ENCODE results near the gene IAPP. TPM values are rescaled to one million over a fixed set of nuclear protein-coding genes. Genes with fewer than 3 reads are reported as not detected.
A peak's percentile ranks its signal among the peaks of the same experiment; 100 is the strongest.
"Not testable (repeated sequence)": the region's sequence is repeated elsewhere in the genome, so short reads cannot be mapped to it uniquely, and the experiment has no call there.

The IAPP gene
- total and polyA plus RNA-seq, 9 of the 15 experiments (the other 6 are each of a cell fraction or from before 2014, with no cell fraction given) = not detected

DNA sequence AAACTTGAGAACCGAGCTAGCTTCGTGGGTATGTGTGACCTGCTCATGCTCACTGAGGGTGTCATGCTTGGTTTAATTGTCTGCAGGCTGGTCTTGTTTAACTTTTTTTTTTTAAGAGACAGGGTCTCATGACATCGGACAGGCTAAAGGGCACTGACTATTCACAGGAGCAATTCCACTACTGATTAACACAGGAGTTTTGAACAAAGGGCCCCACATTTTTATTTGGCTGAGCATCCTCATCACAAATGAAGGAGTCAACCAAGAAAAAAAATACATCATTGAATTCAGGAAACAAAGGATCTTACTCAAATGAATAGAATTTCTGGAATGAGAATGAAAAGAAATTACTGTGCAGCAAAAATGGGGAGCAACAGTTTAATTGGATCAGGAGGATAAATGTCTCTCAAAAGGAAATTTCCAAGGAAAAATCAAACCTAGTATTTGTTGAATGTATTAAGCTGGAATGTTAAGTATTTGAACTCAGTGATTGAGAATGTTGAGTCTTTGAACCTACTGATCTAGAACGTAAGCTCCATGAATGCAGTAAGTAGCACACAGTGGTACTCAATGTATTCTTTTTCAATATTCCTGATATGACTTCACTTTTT is 43.9 kb downstream of the IAPP start:
- Histone ChIP-seq H3K36me3 (ENCODE audit: control insufficient read depth, insufficient read depth, low read length) (no peaks in the 10 kb centered on the region), H3K9me3 (replicated peaks; ENCODE audit: control insufficient read depth, insufficient read depth, low read depth, low read length) (no peaks in the 10 kb centered on the region), H3K79me2 (ENCODE audit: control insufficient read depth, insufficient read depth, low read length) (peaks cover 5% of the 10 kb centered on the region; the same call in 1 of the 3 replicates), H4K20me1 (replicated peaks; ENCODE audit: control insufficient read depth, insufficient read depth, low read length) (no peaks in the 10 kb centered on the region), H3K27me3 (ENCODE audit: control insufficient read depth in 2 of 2, insufficient read depth in 2 of 2, low read length in 2 of 2) (no peaks in the 10 kb centered on the region), H3K27ac (ENCODE audit: extremely low read depth, low read depth, low read length) (no peak overlapping the region), H2AFZ (ENCODE audit: low read depth, low read length) (no peak overlapping the region), H3K4me1 (replicated peaks in 1 of 2; ENCODE audit: control insufficient read depth in 2 of 2, insufficient read depth in 2 of 2, low read length in 2 of 2) (peaks cover 3 to 8% of the 10 kb centered on the region in 2 experiments; a peak in 3 of 5 replicates), H3K9me1 (ENCODE audit: control insufficient read depth, insufficient read depth, low read length) (no peaks in the 10 kb centered on the region), H3K4me2 (ENCODE audit: insufficient read depth, low read length) (no peak overlapping the region), H3K9ac (ENCODE audit: insufficient read depth in 1 of 2, low read depth in 2 of 2, low read length in 2 of 2) (no peak overlapping the region), H3K4me3 (no peak overlapping the region)
- no peak for FAIRE-seq
- no peak for TF ChIP-seq HMG20B (CRISPR knock-in tag; IDR thresholded peaks at IDR 0.05)
- no peak for TF ChIP-seq ZBED1 (IDR thresholded peaks at IDR 0.05)
- TF ChIP-seq ZKSCAN1 (IDR thresholded peaks at IDR 0.05; ENCODE audit: low read depth, low read length) = no peak
- TF ChIP-seq TSC22D4 (tag; IDR thresholded peaks at IDR 0.05) = no peak
- no peak for TF ChIP-seq ZSCAN29 (IDR thresholded peaks at IDR 0.05)
- in situ Hi-C loops (cut with MboI) (no loop called here), intact Hi-C loops (cut with micrococcal nuclease) (loop anchor here (5.0 kb wide), 1 partner anchor 64 kb away; no protein-coding TSS in a partner anchor)
- 96% methylated on average over 4 of the region's 4 CpGs for WGBS (ENCODE audit: insufficient coverage, low coverage, missing lambda C conversion rate)
- no TSS peak for BruUV-seq (replicated peaks)
- no peak for DNase-seq (ENCODE audit: extremely low read depth in 1 of 4, low spot score in 3 of 4)
- ChIA-PET CTCF (ENCODE audit: low intra/inter-chr PET ratio) (no interaction called here), POLR2A (no interaction called here)
- ATAC-seq = no peak

DNA sequence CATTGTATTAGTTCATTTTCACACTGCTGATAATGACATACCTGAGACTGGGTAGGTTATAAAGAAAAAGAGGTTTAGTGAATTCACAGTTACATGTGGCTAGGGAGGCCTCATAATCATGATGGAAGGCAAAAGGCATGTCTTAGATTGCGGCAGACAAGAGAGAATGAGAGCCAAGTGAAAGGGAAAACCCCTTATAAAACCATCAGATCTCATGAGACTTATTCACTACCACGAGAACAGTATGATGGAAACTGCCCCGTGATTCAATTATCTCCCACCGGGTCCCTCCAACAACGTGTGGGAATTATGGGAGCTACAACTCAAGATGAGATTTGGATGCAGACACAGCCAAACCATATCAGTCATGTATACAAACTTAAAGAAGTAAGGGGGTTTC is 45.7 kb downstream of the IAPP start:
- H3K9me3 ChIP-seq (replicated peaks; ENCODE audit: control insufficient read depth, insufficient read depth, low read depth, low read length); FAIRE-seq; H3K9me1 ChIP-seq (ENCODE audit: control insufficient read depth, insufficient read depth, low read length); BruUV-seq (replicated peaks); in situ Hi-C loops (cut with MboI); H3K79me2 ChIP-seq (ENCODE audit: control insufficient read depth, insufficient read depth, low read length); H4K20me1 ChIP-seq (replicated peaks; ENCODE audit: control insufficient read depth, insufficient read depth, low read length); H3K4me1 ChIP-seq (replicated peaks in 1 of 2; ENCODE audit: control insufficient read depth in 2 of 2, insufficient read depth in 2 of 2, low read length in 2 of 2); H3K36me3 ChIP-seq (ENCODE audit: control insufficient read depth, insufficient read depth, low read length); CTCF ChIA-PET (ENCODE audit: low intra/inter-chr PET ratio); H3K27me3 ChIP-seq (ENCODE audit: control insufficient read depth in 2 of 2, insufficient read depth in 2 of 2, low read length in 2 of 2): not testable (repeated sequence)
- peak overlapping the region; percentile 73 for H3K4me2 ChIP-seq (ENCODE audit: insufficient read depth, low read length)
- peak overlapping the region; percentile 84 for H2AFZ ChIP-seq (ENCODE audit: low read depth, low read length)
- 0 out of 2 replicates have a peak, but pooled peaks have one; percentile 52 for TF ChIP-seq CHD2 (IDR thresholded peaks at IDR 0.05; ENCODE audit: low read depth, low read length)
- TF ChIP-seq L3MBTL2 (IDR thresholded peaks at IDR 0.05) = 0 out of 2 replicates have a peak, but pooled peaks have one; percentile 17
- TF ChIP-seq POLR2A (conservative IDR thresholded peaks at IDR 0.05) = 0 out of 2 replicates have a peak, but pooled peaks have one; percentile 13
- DNase-seq (ENCODE audit: extremely low read depth in 1 of 4, low spot score in 3 of 4) (peak in 1 of 4 experiments; percentile 13), ATAC-seq (peak; percentile 54)
- H3K4me3 ChIP-seq = peak overlapping the region; percentile 42
- 0% methylated on average over 4 of the region's 5 CpGs for WGBS (ENCODE audit: insufficient coverage, low coverage, missing lambda C conversion rate)
- intact Hi-C loops (cut with micrococcal nuclease) = loop anchor here (5.0 kb wide), 1 partner anchor 66 kb away; no protein-coding TSS in a partner anchor
- POLR2A ChIA-PET = interaction anchor here (1.0 to 1.2 kb wide), 2 partner anchors 11 to 19 kb away, joined by 4 read pairs; partner anchors contain the start of gene PYROXD1
- H3K27ac ChIP-seq (ENCODE audit: extremely low read depth, low read depth, low read length) = peak overlapping the region; percentile 88
- peak overlapping the region in 1 of 2 experiments; percentile 81; a peak in 2 of 4 replicates for H3K9ac ChIP-seq (ENCODE audit: insufficient read depth in 1 of 2, low read depth in 2 of 2, low read length in 2 of 2)
